Measurements from ENCODE around the gene ASXL2.

ASXL2 gene

DNA sequence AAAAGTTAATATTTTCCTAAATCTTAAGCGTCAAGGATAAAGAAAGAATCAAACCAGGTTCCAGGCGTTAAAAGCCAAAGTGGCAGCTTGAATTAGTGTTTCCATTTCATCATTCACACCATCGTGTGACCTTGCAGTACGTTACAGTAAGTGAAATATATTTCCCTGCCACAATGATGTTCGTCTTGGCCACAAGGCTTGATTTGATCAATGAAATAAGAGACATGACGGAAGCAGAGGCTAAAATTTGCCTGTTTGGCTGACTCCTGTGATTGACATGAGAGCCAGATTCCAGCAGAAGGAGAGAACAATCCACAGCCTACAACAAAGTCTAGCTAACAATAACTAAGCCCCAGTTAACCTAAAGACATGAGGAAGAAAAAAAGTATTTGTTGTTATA, 62.0 kb downstream of the ASXL2 start:
- Histone ChIP-seq H3K27me3 (ENCODE audit: low read depth, low read length) (no peaks in the 10 kb centered on the region), H3K4me3 (ENCODE audit: low read length) (no peak overlapping the region), H3K36me3 (replicated peaks; ENCODE audit: low read depth, low read length) (peaks cover 2% of the 10 kb centered on the region), H3K79me2 (ENCODE audit: low read length) (peaks cover 9% of the 10 kb centered on the region; the same call in 1 of the 2 replicates), H3K27ac (ENCODE audit: low read length) (no peak overlapping the region), H3K9ac (ENCODE audit: low read length) (no peak overlapping the region), H3K4me2 (ENCODE audit: low read length) (no peak overlapping the region), H2AFZ (ENCODE audit: low read depth, low read length) (no peak overlapping the region), H4K20me1 (ENCODE audit: insufficient read depth, low read length) (no peaks in the 10 kb centered on the region), H3K4me1 (ENCODE audit: low read length) (peaks cover 11% of the 10 kb centered on the region), H3K9me3 (ENCODE audit: insufficient read depth, low read length) (no peaks in the 10 kb centered on the region)
- no peak for TF ChIP-seq CTCF (IDR thresholded peaks at IDR 0.05; ENCODE audit: low read depth, low read length)
- no peak for TF ChIP-seq EZH2phosphoT487 (IDR thresholded peaks at IDR 0.05; ENCODE audit: low read depth)

DNA sequence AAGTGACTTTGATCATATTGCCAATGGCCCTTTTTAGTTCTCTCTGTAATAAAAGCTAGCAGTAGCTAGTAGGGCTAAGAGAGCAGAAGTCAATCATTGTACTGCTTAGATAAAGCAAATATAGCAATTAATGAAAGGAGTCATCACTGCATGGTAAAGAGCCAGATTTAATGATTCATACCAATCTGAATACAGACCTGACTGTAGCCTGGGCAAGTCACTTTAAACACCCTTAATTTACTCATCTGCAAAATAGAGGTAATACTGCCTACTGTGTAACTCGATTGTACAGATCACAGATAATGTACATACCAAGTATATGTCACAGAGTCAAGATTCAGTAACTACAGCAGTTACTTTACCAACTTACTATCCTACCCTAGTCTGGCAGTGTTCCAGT, 63.6 kb downstream of the ASXL2 start:
- TF ChIP-seq EZH2phosphoT487 (IDR thresholded peaks at IDR 0.05; ENCODE audit: low read depth) (no peak), CTCF (IDR thresholded peaks at IDR 0.05; ENCODE audit: low read depth, low read length) (no peak)

DNA sequence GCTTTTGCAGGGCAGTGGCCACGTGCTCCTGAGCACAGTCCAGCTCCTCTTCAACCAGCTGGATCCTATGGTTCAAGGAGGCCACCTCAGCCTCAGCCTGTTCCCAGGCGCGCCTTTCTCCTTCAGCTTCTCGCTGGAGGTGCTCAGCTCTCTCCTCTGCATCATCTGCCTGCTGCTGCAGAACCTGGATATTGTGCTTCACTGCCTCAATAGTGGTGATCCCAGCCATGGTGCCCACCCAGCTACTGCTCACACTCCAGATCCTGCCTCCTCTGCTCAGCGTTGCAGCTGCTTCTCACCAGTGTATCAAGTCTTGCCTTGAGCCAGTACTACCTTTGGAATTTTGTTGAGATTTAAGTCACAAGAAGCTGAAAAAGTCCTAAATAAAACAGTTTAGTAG, 67.9 kb downstream of the ASXL2 start:
- Histone ChIP-seq H3K36me3 (replicated peaks; ENCODE audit: low read depth, low read length) (no peaks in the 10 kb centered on the region), H2AFZ (ENCODE audit: low read depth, low read length) (no peak overlapping the region), H3K4me2 (ENCODE audit: low read length) (no peak overlapping the region), H3K79me2 (ENCODE audit: low read length) (peaks cover 13% of the 10 kb centered on the region; the same call in 1 of the 2 replicates), H3K9ac (ENCODE audit: low read length) (no peak overlapping the region), H3K27me3 (ENCODE audit: low read depth, low read length) (no peaks in the 10 kb centered on the region), H3K9me3 (ENCODE audit: insufficient read depth, low read length) (no peaks in the 10 kb centered on the region), H3K4me1 (ENCODE audit: low read length) (peaks cover 16% of the 10 kb centered on the region), H3K4me3 (ENCODE audit: low read length) (no peak overlapping the region), H4K20me1 (ENCODE audit: insufficient read depth, low read length) (no peaks in the 10 kb centered on the region), H3K27ac (ENCODE audit: low read length) (no peak overlapping the region)
- TF ChIP-seq EZH2phosphoT487 (IDR thresholded peaks at IDR 0.05; ENCODE audit: low read depth) = no peak
- no peak for TF ChIP-seq CTCF (IDR thresholded peaks at IDR 0.05; ENCODE audit: low read depth, low read length)

More for the DNA sequence above, 63.6 kb downstream of the ASXL2 start:
- H3K79me2 ChIP-seq (ENCODE audit: low read length) = peaks cover 9% of the 10 kb centered on the region; the same call in 1 of the 2 replicates
- H3K9ac ChIP-seq (ENCODE audit: low read length) = no peak overlapping the region
- H2AFZ ChIP-seq (ENCODE audit: low read depth, low read length) = no peak overlapping the region
- peaks cover 11% of the 10 kb centered on the region for H3K4me1 ChIP-seq (ENCODE audit: low read length)
- no peaks in the 10 kb centered on the region for H3K27me3 ChIP-seq (ENCODE audit: low read depth, low read length)
- no peaks in the 10 kb centered on the region for H4K20me1 ChIP-seq (ENCODE audit: insufficient read depth, low read length)
- no peak overlapping the region for H3K4me3 ChIP-seq (ENCODE audit: low read length)
- no peak overlapping the region for H3K4me2 ChIP-seq (ENCODE audit: low read length)
- H3K27ac ChIP-seq (ENCODE audit: low read length) = no peak overlapping the region
- H3K36me3 ChIP-seq (replicated peaks; ENCODE audit: low read depth, low read length) = peaks cover 2% of the 10 kb centered on the region
- H3K9me3 ChIP-seq (ENCODE audit: insufficient read depth, low read length) = no peaks in the 10 kb centered on the region

GRCh38 chr2:25809646-25810045, 68.6 kb downstream of the ASXL2 start:
- H2AFZ ChIP-seq (ENCODE audit: low read depth, low read length) = no peak overlapping the region
- H4K20me1 ChIP-seq (ENCODE audit: insufficient read depth, low read length) = no peaks in the 10 kb centered on the region
- H3K27ac ChIP-seq (ENCODE audit: low read length) = no peak overlapping the region
- no peak overlapping the region for H3K9ac ChIP-seq (ENCODE audit: low read length)
- H3K4me3 ChIP-seq (ENCODE audit: low read length) = no peak overlapping the region
- H3K9me3 ChIP-seq (ENCODE audit: insufficient read depth, low read length) = no peaks in the 10 kb centered on the region
- H3K4me2 ChIP-seq (ENCODE audit: low read length) = no peak overlapping the region
- TF ChIP-seq EZH2phosphoT487 (IDR thresholded peaks at IDR 0.05; ENCODE audit: low read depth) = no peak
- no peak for TF ChIP-seq CTCF (IDR thresholded peaks at IDR 0.05; ENCODE audit: low read depth, low read length)
- peaks cover 4% of the 10 kb centered on the region for H3K36me3 ChIP-seq (replicated peaks; ENCODE audit: low read depth, low read length)
- H3K27me3 ChIP-seq (ENCODE audit: low read depth, low read length) = no peaks in the 10 kb centered on the region
- peaks cover 11% of the 10 kb centered on the region; the same call in 1 of the 2 replicates for H3K79me2 ChIP-seq (ENCODE audit: low read length)
- H3K4me1 ChIP-seq (ENCODE audit: low read length) = peaks cover 16% of the 10 kb centered on the region
